GM19455 (cell line): Measurements from ENCODE around the gene SNTB2.
"Not testable (repeated sequence)": the region's sequence is repeated elsewhere in the genome, so short reads cannot be mapped to it uniquely, and the experiment has no call there.

Experiments
- ATAC-seq: cut with Tn5 transposase; IDR thresholded peaks from one replicate; pipeline ENCODE4 v1.9.1; 2021; ENCODE audit not compliant: unreplicated experiment

SNTB2 gene

DNA sequence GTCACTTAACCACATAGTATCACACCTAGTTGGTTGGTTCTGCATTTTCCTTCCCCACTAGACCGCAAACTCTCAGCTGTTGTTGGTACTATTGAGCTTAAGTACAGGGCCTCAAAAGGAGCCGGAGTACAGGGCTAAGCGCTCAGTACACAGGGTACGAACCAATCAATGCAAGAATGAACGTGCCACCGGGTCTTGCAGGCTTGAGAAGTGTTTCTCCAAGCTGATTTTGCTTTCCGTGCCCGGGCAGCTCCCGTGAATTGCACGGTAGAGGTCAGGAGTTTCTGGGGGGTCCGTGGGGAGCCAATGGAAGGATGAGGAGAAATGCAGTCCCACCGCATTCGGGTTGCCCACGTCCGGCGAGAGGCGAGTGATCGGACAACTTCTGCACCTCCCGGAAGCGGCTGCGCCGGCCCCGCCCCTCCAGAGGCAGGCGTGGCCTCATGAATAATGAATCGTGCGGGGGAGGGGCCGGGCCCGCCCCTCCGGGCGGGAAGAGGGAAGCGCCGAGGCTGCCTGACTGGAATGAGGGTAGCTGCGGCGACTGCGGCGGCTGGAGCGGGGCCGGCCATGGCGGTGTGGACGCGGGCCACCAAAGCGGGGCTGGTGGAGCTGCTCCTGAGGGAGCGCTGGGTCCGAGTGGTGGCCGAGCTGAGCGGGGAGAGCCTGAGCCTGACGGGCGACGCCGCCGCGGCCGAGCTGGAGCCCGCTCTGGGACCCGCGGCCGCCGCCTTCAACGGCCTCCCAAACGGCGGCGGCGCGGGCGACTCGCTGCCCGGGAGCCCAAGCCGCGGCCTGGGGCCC, at the start of gene SNTB2:
SNTB2 (plus strand) TSS at position 523 of the 804 bp plus-strand sequence; CDS start at position 526, 3 bp downstream.
- ATAC-seq: peak; percentile 80

DNA sequence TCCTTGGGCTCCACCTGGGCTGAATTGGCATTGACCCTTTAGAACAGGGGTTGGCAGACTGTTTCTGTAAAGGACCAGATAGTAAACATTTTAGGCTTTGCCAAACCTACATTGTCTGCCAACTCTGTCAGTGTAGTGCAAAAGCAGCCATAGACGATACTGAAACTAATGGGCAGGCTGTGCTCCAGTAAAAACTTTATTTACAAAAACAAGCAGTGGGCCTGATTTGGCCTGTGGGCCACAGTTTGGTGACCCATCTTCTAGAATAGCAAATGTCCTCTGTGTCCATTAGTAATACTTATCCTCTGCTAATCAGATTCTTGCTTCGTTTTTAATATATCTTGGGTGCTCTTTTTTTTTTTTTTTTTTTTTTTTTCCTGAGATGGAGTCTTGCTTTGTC, 48.4 kb upstream of the SNTB2 start:
- no peak for ATAC-seq

DNA sequence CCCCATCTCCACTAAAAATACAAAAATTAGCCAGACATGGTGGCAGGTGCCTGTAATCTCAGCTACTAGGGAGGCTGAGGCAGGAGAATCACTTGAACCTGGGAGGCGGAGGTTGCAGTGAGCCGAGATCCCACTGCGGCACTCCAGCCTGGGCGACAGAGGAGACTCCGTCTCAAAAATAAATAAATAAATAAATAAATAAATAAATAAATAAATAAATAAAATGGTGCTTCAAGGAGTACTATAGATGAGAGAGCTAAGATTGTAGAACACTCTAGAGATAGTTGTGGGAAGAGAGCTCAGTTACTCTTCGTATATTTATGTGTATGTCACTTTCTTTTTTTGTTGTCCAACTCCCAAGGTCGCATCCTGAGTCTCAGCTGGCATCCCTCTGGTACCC, 47.5 kb upstream of the SNTB2 start:
- ATAC-seq: not testable (repeated sequence)

DNA sequence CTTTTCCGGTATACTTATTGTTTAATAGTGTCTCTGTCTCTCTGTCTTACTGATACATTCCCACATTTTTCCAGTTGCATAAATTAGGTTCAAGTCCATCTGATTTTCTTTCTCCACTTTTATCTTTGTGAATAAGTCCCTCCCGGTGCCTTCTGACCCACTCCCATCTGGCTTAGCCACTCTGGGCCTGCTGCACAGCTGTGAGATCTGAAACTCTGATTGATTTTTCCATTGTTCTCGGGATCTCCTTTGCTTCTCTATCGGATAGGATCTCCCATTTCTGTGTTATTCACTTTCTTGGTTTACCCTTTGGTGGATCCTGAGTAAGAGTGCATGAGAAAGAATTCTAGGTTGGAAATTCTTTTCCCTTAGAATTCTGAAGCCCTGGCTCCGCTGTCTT, 46.0 kb upstream of the SNTB2 start:
- no peak for ATAC-seq

DNA sequence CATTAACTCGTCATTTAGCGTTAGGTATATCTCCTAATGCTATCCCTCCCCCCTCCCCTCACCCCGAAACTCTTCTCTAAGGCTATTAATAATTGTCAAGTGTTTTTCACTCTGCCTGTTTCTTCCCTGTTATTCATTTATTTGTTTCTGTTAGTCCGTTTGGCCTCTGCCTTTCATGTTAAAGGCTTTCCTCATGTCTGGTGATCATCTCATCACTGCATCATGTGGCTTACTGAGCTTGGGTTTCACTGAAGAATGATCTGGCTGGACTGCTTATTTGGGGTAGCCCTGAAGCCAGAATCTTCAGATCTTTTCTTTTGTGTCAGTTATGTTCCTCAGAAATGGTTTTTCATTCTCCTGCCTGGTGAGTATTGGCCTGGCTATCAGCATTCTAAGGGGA, 45.0 kb upstream of the SNTB2 start:
- ATAC-seq: no peak

DNA sequence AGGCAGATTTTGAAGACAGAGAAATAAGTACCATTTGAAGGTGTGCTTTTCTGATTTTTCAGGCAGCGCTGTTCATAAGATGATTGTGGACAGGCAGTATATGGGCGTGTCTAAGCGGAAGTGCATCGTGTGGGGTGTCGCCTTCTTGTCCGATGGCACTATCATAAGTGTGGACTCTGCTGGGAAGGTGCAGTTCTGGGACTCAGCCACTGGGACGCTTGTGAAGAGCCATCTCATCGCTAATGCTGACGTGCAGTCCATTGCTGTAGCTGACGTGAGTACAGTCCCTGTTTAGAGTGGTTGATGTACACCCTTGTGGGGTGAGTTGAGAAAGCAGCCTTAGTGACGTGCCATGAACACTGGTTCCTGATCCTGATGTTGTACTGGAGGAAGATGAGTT, 43.8 kb upstream of the SNTB2 start:
- no peak for ATAC-seq

DNA sequence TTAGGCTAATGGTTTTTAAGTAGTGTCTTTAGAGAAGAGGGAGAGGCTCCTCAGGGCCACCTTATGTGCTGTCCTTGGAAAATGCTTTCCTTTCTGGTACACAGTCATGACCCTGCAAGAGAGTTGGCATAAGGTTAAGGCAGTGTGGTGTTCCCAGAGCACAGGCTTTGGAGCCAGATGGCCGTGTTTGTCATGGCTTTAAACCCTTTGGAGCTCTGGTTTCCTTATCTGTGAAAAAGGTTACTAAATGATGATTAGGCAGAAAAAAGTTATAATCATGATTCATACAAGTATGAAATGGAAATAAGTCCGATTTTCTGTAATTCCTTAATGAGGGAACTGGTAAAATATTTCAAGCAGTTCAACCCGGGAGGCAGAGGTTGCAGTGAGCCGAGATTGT, 41.3 kb upstream of the SNTB2 start:
- no peak for ATAC-seq

DNA sequence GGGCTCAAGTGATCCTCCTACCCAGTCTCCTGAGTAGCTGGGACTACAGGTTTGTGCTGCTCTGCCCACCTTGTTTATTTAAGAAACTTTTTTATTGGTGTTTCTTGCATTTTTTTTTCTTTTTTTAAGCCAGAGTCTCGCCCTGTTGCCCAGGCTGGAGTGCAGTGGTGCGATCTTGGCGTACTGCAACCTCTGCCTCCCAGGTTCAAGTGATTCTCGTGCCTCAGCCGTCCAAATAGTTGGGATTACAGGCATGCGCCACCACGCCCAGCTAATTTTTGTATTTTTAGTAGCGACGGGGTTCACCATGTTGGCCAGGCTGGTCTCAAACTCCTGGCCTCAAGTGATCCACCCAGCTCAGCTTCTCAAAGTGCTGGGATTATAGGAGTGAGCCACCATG, 37.3 kb upstream of the SNTB2 start:
- ATAC-seq: not testable (repeated sequence)

DNA sequence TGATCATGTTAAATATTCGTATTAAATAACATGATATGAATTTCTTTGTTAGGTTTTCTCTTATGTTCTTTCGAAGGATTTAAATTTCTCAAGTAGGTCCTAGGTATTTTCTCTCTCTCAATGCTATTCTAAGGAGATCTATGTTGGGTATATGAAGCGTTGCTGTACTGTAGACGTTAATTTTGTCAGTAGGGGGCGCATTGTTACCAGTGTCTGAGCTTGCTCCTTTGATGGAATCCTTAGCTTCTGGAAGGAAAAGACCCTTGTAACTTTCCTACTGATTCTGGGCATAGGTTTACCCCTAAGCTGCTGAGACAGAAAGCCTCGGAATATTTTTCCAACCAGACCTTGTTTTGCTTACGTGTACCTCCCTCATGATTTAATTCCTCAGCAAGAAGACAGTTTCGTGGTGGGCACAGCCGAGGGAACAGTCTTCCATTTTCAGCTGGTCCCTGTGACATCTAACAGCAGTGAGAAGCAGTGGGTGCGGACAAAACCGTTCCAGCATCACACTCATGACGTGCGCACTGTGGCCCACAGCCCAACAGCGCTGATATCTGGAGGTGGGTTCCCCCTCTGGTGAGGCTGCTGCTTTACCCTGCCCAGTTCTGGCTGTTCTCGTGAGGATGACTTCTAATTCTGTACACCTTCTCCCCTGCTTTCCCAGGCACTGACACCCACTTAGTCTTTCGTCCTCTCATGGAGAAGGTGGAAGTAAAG, 36.7 kb upstream of the SNTB2 start:
- no peak for ATAC-seq

DNA sequence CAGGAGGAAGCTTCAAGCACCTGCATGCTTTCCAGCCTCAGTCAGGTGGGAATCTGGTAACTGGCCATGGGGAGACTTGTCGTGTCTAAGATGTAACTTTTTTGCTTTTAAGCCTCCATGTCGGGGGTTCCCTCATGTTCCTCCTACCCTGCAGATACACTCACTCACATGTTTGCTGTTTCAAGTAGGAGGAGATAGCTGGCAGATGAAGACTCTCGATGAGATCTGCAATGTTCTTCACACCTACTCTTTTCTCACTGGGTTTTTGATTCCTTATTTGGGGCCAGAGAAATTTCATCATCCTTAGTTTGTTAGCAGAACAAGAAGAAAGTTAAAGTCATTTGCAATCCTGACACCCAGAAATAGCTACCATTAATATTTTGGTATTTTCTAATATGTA, 29.8 kb upstream of the SNTB2 start:
- no peak for ATAC-seq

DNA sequence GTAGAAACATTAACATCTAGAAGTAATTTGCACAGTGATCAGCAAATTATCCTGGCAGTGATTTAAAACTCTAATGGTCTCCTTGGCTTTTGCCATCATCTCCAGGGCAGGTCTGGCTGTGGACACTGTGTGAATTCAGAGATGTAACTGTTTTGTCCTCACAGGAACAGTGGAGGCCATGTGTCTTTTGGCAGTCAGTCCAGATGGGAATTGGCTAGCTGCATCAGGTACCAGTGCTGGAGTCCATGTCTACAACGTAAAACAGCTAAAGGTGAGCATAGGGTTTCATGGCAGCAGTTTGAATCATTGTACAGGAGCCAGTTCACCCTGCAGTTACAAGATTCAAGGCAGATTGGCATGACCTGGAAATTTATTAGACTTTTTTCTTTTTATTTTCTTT, 26.8 kb upstream of the SNTB2 start:
- no peak for ATAC-seq

DNA sequence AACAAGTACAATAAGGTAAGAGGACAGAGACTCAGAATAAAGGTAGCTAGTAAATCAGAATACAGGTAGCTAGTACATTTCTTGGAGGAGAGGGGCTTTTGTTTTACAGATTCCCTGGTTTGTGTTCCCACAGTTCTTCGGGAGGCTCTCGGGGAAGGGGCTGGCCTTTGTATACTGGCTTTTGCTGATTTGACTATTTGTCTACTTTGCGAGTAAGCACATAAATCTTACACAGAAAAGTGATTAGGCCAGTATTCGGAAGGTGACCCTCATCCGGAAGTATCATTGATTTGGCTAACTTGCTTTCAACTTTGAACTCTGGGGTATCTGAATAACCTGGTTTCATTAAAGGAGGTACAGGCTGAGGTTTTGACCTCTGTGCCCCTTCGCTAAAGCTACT, 21.4 kb upstream of the SNTB2 start:
- no peak for ATAC-seq

DNA sequence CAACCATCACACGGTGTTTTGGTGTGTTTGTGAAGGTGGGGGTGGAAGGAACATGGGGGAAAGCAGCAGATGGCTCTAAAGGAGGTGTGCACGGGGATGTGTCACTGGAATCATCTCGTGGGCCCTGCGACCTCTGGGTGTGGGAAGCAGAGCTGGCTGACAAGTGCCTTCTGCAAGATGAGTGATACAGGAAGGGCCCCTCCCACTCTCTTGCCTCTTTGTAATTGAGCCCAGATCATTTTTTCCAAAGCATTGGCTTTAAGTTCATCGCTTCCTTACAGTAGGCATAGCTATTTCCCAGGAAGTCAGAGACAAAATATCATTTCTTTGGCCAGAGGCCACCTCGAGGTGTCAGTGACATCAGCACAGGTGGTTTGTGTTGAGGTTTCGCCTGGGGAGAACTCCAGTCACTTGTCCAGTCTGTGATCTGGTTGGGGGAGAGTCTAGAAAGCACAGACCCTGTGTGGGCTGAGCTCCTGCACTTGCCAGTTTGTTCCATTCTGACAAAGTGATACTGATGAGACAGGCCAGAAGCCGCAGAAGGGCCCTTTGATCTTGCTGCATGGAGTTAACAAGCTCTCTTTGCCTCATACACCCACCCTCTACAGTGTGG, 20.6 kb upstream of the SNTB2 start:
- no peak for ATAC-seq

DNA sequence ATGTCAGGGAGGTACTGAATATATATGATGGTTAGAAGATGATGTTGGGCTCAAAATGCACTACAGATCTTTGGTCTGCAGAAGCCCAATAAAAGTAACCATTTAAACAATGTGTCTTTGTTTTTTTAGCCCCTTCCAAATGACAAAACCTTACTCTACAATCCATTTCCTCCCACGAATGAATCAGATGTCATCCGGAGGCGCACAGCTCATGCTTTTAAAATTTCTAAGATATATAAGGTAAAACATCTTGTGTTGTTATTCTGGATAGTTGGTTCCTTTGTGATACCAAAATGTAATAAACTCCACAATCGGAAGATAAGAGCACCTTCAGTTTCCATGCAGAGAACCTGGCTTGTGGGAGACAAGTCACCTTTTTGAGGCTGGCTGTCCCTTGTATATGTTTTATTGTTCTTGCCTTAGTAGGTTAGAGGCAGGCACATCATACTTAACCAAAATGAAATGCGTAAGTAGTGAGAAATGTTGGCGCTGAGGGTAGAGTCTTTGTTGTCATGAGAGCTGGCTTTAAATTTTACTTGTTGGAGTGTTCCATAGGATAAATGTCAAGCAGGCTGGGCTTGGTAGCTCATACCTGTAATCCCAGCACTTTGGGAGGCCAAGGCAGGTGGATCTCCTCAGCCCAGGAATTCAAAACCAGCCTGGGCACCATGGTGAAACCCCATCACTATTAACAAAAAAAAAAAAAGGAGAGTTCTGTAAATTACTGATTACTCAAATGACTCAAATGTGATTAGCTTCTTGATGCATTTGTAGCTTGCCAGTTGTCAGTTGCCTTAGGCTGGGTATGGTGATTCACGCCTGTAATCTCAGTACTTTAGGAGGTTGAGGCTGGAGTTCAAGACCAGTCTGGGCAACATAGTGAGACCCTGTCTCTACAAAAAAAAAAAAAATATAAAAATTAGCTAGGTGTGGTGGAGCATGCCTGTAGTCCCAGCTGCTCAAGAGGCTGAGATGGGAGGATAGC, 19.7 kb upstream of the SNTB2 start:
- no peak for ATAC-seq

DNA sequence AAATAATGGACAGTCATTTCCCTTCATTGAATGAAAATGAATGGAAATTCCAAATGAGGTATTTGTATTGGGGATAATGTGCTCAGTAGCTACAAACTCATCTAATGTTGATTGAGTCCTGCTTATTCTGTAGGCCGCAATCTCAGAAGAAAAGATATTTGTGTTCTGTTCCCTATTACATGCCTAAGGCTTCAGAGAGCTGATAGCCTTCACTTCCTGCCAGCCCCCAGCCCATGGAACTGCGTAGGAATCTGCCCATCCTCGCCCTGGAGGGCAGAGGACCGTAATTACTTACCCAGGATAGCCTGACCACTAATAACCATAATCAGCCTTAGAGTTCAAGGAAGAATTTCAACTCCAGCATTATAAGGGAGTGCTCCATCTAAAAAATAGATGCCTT, 17.9 kb upstream of the SNTB2 start:
- ATAC-seq: no peak

DNA sequence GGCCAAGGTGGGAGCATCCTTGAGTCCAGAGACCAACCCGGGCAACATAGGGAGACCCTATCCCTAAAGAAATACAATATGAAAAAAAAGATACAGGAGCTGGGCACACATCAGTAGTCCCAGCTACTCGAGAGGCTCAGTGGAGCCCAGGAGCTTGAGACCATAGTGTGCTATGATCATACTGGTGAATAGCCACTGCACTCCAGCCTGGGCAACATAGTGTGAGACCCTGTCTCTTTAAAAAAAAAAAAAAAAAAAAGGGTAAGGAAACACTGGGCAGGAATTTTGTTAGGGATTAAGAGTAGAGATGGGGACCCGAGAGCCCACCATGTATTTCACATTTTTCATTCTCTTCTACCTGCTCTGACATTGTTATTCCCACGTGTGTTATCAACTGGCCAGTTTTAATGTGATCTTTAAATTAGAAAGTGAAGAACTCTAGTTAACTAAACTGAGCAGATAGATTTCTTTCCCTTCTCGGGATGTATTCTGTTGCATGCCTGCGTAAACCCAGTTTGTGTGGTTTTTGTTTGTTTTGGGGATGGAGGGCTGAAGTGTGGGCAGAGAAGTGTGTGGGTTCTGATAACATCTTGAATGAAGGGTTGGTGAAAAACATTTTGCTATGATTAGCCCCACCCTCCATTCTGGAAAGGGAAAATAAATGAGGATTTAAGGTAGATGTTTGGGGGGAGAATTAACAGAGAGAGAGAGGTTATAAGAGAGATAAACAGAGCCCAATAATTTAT, 17.2 kb upstream of the SNTB2 start:
- ATAC-seq: no peak

DNA sequence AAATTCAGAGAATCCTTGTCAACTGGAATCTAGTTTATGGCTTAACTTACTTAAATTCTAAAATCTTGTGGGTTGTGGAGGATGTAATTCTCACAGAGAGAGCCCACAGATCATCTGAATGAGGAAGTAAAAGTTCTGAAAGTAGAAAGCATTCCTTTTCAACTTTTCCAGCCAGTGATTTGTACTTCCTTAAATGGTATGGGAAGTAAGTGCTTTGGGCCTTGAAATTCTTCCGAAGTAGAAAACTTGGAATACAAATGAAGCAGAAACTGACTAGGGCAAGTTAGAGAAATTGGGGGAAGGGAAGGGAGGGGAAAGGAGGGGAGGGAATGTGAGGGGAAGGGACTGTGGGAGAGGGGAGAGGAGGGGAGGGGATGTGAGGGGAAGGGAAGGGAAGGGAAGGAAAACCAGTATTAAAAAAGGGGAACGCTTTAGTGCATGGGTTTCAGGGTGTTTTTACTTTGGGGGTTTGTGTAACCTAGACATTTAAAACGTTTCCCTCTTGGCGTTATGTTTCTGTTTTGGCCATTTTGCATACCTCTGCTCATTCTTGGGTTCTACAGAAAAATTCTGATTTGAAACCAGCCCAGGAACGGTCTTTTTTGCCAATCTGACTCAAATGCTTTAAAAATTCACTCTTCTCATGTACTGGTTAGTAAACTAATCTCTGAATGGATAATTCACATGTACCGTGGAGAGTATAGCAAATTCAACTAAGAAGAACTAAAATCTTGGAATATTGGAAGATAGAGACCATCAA, 15.5 kb upstream of the SNTB2 start:
- no peak for ATAC-seq

DNA sequence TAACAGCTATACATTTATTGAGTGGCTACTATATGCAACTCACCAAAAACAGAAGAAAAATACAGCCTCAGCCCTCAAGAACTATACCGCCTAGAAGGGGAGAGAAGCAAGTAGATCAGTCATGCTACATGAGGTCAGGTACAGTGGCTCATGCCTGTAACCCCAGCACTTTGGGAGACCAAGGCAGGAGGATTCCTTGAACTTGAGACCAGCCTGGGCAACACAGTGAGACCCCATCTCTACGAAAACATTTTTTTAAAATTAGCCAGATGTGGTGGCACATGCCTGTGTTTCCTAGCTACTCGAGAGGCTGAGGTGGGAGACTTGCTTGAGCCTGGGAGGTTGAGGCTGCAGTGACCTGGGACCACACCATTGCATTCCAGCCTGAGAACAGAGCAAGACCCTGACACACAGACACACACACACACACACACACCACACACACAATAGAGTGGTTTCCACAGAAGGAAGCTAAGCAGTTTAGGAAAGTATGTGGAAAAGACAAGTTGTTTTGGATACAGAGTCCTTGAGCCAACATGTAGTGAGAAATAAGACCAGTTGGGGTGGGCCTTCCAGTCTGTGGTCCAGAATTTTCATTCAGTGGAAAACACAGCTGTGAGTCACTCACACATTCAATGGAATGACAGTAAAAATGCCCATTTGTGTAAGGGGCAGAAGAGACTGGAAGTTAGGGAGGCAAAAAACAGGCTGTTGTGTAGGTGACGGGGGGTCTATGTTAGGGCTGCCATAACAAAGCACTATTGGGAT, 10.7 kb upstream of the SNTB2 start:
- no peak for ATAC-seq
